ENCODE results near the gene LRP1-AS.

The LRP1-AS gene

GRCh38 chr12:57160040-57160439, 12.6 kb upstream of the LRP1-AS start:
- H3K79me2 ChIP-seq (ENCODE audit: insufficient read depth, low read length) = no peaks in the 10 kb centered on the region
- TF ChIP-seq, protein P1, sequence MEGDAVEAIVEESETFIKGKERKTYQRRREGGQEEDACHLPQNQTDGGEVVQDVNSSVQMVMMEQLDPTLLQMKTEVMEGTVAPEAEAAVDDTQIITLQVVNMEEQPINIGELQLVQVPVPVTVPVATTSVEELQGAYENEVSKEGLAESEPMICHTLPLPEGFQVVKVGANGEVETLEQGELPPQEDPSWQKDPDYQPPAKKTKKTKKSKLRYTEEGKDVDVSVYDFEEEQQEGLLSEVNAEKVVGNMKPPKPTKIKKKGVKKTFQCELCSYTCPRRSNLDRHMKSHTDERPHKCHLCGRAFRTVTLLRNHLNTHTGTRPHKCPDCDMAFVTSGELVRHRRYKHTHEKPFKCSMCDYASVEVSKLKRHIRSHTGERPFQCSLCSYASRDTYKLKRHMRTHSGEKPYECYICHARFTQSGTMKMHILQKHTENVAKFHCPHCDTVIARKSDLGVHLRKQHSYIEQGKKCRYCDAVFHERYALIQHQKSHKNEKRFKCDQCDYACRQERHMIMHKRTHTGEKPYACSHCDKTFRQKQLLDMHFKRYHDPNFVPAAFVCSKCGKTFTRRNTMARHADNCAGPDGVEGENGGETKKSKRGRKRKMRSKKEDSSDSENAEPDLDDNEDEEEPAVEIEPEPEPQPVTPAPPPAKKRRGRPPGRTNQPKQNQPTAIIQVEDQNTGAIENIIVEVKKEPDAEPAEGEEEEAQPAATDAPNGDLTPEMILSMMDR (IDR thresholded peaks at IDR 0.05; ENCODE audit: borderline replicate concordance, extremely low read depth, low read length, poor library complexity, severe bottlenecking) = no peak
- no peak for TF ChIP-seq EZH2 (IDR thresholded peaks at IDR 0.05; ENCODE audit: borderline replicate concordance, low read depth, low read length, severe bottlenecking)

GRCh38 chr12:57159311-57159710, 11.9 kb upstream of the LRP1-AS start:
- Histone ChIP-seq H4K20me1 (ENCODE audit: insufficient read depth, low read length) (0 out of 2 replicates have a peak, but pooled peaks cover 2% of the 10 kb centered on the region), H3K79me2 (ENCODE audit: insufficient read depth, low read length) (no peaks in the 10 kb centered on the region), H3K9ac (ENCODE audit: low read depth, low read length) (no peak overlapping the region), H3K27ac (ENCODE audit: low read length) (no peak overlapping the region), H3K4me1 (ENCODE audit: insufficient read depth, low read length) (0 out of 2 replicates have a peak, but pooled peaks cover 6% of the 10 kb centered on the region), H3K36me3 (ENCODE audit: insufficient read depth, low read length) (no peaks in the 10 kb centered on the region), H3K4me3 (ENCODE audit: low read depth in 1 of 2, low read length in 2 of 2) (no peak overlapping the region), H3K27me3 (ENCODE audit: insufficient read depth, low read length, poor library complexity) (no peaks in the 10 kb centered on the region), H3K9me3 (ENCODE audit: insufficient read depth, low read length, severe bottlenecking) (no peaks in the 10 kb centered on the region), H2AFZ (ENCODE audit: low read depth, low read length) (no peak overlapping the region), H3K4me2 (ENCODE audit: insufficient read depth, low read length) (no peak overlapping the region)
- ATAC-seq (ENCODE audit: insufficient read depth, low read depth) (no peak), DNase-seq (no peak)
- no peak for TF ChIP-seq EZH2 (IDR thresholded peaks at IDR 0.05; ENCODE audit: borderline replicate concordance, low read depth, low read length, severe bottlenecking)
- TF ChIP-seq, protein P1 (IDR thresholded peaks at IDR 0.05; ENCODE audit: borderline replicate concordance, extremely low read depth, low read length, poor library complexity, severe bottlenecking) = no peak

More at GRCh38 chr12:57160040-57160439, 12.6 kb upstream of the LRP1-AS start:
- no peaks in the 10 kb centered on the region for H3K27me3 ChIP-seq (ENCODE audit: insufficient read depth, low read length, poor library complexity)
- no peak overlapping the region for H3K27ac ChIP-seq (ENCODE audit: low read length)
- H3K4me2 ChIP-seq (ENCODE audit: insufficient read depth, low read length) = no peak overlapping the region
- no peak overlapping the region for H2AFZ ChIP-seq (ENCODE audit: low read depth, low read length)
- H4K20me1 ChIP-seq (ENCODE audit: insufficient read depth, low read length) = 0 out of 2 replicates have a peak, but pooled peaks cover 2% of the 10 kb centered on the region
- no peaks in the 10 kb centered on the region for H3K36me3 ChIP-seq (ENCODE audit: insufficient read depth, low read length)
- H3K9me3 ChIP-seq (ENCODE audit: insufficient read depth, low read length, severe bottlenecking) = no peaks in the 10 kb centered on the region
- no peak overlapping the region for H3K4me3 ChIP-seq (ENCODE audit: low read depth in 1 of 2, low read length in 2 of 2)
- H3K4me1 ChIP-seq (ENCODE audit: insufficient read depth, low read length) = 0 out of 2 replicates have a peak, but pooled peaks cover 6% of the 10 kb centered on the region
- no peak overlapping the region for H3K9ac ChIP-seq (ENCODE audit: low read depth, low read length)
- DNase-seq = no peak
- no peak for ATAC-seq (ENCODE audit: insufficient read depth, low read depth)

- no peaks in the 10 kb centered on the region for H3K9me3 ChIP-seq (ENCODE audit: insufficient read depth, low read length, severe bottlenecking)
- 0 out of 2 replicates have a peak, but pooled peaks cover 6% of the 10 kb centered on the region for H3K4me1 ChIP-seq (ENCODE audit: insufficient read depth, low read length)
- no peak for TF ChIP-seq EZH2 (IDR thresholded peaks at IDR 0.05; ENCODE audit: borderline replicate concordance, low read depth, low read length, severe bottlenecking)
- TF ChIP-seq, protein P1 (IDR thresholded peaks at IDR 0.05; ENCODE audit: borderline replicate concordance, extremely low read depth, low read length, poor library complexity, severe bottlenecking) = no peak
- no peak overlapping the region for H2AFZ ChIP-seq (ENCODE audit: low read depth, low read length)
- no peaks in the 10 kb centered on the region for H3K79me2 ChIP-seq (ENCODE audit: insufficient read depth, low read length)
- no peaks in the 10 kb centered on the region for H3K27me3 ChIP-seq (ENCODE audit: insufficient read depth, low read length, poor library complexity)
- no peak overlapping the region for H3K4me3 ChIP-seq (ENCODE audit: low read depth in 1 of 2, low read length in 2 of 2)
- ATAC-seq (ENCODE audit: insufficient read depth, low read depth) (no peak), DNase-seq (no peak)
- no peak overlapping the region for H3K9ac ChIP-seq (ENCODE audit: low read depth, low read length)
- H3K27ac ChIP-seq (ENCODE audit: low read length) = no peak overlapping the region
- H3K36me3 ChIP-seq (ENCODE audit: insufficient read depth, low read length) = no peaks in the 10 kb centered on the region
- 0 out of 2 replicates have a peak, but pooled peaks cover 2% of the 10 kb centered on the region for H4K20me1 ChIP-seq (ENCODE audit: insufficient read depth, low read length)
- H3K4me2 ChIP-seq (ENCODE audit: insufficient read depth, low read length) = no peak overlapping the region
These were observed 11.2 kb upstream of the LRP1-AS start for GRCh38 chr12:57158665-57159064.

All from DND-41 (cell line).